Esophagus (tissue), 2 donors: ENCODE measurements around the gene TUBGCP5. TPM values are rescaled to one million over a fixed set of nuclear protein-coding genes. Genes with fewer than 3 reads are reported as not detected.
"Not testable (repeated sequence)": the region's sequence is repeated elsewhere in the genome, so short reads cannot be mapped to it uniquely, and the experiment has no call there.

Source experiments
- H3K27ac ChIP-seq, 2 donors: one replicate each; pipeline ENCODE4 v1.5.1; 2013; ENCODE audit warnings: low read depth in 2 of 2, mild to moderate bottlenecking in 2 of 2, inconsistent platforms in 1 of 2, low read length in 1 of 2, moderate library complexity in 1 of 2
- H3K27me3 ChIP-seq, 2 donors: one replicate each; pipeline ENCODE4 v1.6.1; 2013; ENCODE audit warnings: low read length in 2 of 2, control low read depth in 1 of 2, mild to moderate bottlenecking in 1 of 2; ENCODE audit not compliant: insufficient read depth in 2 of 2, control insufficient read depth in 1 of 2
- H3K36me3 ChIP-seq, 2 donors: one replicate each; pipeline ENCODE4 v1.6.1; 2013; ENCODE audit warnings: low read length in 1 of 2; ENCODE audit not compliant: control insufficient read depth in 2 of 2, insufficient read depth in 2 of 2
- H3K4me1 ChIP-seq, 2 donors: one replicate each; pipeline ENCODE4 v1.6.1; 2013; ENCODE audit warnings: low read length in 1 of 2; ENCODE audit not compliant: control insufficient read depth in 2 of 2, insufficient read depth in 2 of 2
- H3K4me3 ChIP-seq, 2 donors: one replicate each; pipeline ENCODE4 v1.5.1; 2013; ENCODE audit warnings: low read length in 2 of 2, mild to moderate bottlenecking in 2 of 2, low read depth in 1 of 2, moderate library complexity in 1 of 2
- H3K9me3 ChIP-seq, 2 donors: one replicate each; pipeline ENCODE4 v1.6.1; 2013; ENCODE audit warnings: mild to moderate bottlenecking in 2 of 2, low read depth in 1 of 2, low read length in 1 of 2, moderate library complexity in 1 of 2; ENCODE audit not compliant: control insufficient read depth in 2 of 2, insufficient read depth in 1 of 2
- WGBS, 2 donors: extraction: QIAGEN DNeasy Blood & Tissue Kit; methylation state at CpG; one replicate each; pipeline ENCODE4 v1.1.7; 2013; 5-methylcytosine and 5-hydroxymethylcytosine counted together
- polyA plus RNA-seq, 2 donors: library from polyadenylated mRNA; stranded (reverse); fragments of 200-250 nt; gene quantifications; one replicate each; pipeline ENCODE4 v1.2.3, GENCODE V29; 2013
- donor health status: healthy with polysubstance abuse.
- donor health status: Bipolar disorder and iron deficiency.

TUBGCP5 gene
- polyA plus RNA-seq, 2 donors = 5.2 to 7.8 TPM

DNA sequence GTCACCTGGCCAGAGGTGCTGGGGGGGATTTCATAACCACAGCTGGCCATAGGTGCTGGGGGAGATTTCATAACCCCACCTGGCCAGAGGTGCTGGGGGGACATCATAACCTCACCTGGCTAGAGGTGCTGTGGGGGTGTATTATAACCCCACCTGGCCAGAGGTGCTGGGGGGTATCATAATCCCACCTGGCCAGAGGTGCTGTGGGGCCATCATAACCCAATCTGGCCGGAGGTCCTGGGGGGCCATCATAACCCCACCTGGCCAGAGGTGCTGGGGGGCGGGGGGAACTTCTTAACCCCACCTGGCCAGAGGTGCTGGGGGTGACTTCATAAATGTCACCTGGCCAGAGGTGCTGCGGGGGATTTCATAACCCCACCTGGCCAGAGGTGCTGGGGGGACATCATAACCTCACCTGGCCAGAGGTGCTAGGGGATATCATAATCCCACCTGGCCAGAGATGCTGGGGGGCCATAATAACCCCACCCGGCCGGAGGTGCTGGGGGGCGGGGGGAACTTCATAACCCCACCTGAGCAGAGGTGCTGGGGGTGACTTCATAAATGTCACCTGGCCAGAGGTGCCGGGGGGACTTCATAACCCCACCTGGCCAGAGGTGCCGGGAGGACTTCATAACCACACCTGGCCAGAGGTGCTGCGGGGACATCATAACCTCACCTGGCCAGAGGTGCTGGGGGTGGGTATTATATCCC, 9.4 kb upstream of the TUBGCP5 start:
- H3K27ac ChIP-seq, H3K4me1 ChIP-seq, H3K36me3 ChIP-seq, H3K27me3 ChIP-seq, H3K9me3 ChIP-seq, H3K4me3 ChIP-seq: not testable (repeated sequence)
- WGBS, 2 donors = 84 to 87% methylated on average over 9 of the region's 9 CpGs

DNA sequence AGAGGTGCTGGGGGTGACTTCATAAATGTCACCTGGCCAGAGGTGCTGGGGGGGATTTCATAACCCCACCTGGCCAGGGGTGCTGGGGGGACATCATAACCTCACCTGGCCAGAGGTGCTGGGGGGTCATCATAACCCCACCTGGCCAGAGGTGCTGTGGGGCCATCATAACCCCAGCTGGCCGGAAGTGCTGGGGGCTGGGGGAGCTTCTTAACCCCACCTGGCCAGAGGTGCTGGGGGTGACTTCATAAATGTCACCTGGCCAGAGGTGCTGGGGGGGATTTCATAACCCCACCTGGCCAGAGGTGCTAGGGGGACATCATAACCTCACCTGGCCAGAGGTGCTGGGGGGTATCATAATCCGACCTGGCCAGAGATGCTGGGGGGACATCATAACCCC, 4.6 kb upstream of the TUBGCP5 start:
- H3K9me3 ChIP-seq, H3K36me3 ChIP-seq, H3K27ac ChIP-seq, H3K4me1 ChIP-seq, H3K4me3 ChIP-seq, H3K27me3 ChIP-seq: not testable (repeated sequence)
- WGBS, 2 donors = 83 to 86% methylated on average over 2 of the region's 2 CpGs

GRCh38 chr15:23043535-23043934, 4.2 kb upstream of the TUBGCP5 start:
- not testable (repeated sequence) for H3K36me3 ChIP-seq, H3K4me3 ChIP-seq, H3K27ac ChIP-seq, H3K9me3 ChIP-seq, H3K4me1 ChIP-seq, H3K27me3 ChIP-seq
- WGBS, 2 donors = 95 to 96% methylated on average over 4 of the region's 4 CpGs

- 86 to 88% methylated on average over 7 to 8 of the region's 8 CpGs for whole genome bisulfite sequencing, 2 donors
- H3K27ac ChIP-seq, H3K9me3 ChIP-seq, H3K36me3 ChIP-seq, H3K4me3 ChIP-seq, H3K27me3 ChIP-seq, H3K4me1 ChIP-seq: not testable (repeated sequence)
Measured at GRCh38 chr15:23041736-23042135, 2.4 kb upstream of the TUBGCP5 start.

DNA sequence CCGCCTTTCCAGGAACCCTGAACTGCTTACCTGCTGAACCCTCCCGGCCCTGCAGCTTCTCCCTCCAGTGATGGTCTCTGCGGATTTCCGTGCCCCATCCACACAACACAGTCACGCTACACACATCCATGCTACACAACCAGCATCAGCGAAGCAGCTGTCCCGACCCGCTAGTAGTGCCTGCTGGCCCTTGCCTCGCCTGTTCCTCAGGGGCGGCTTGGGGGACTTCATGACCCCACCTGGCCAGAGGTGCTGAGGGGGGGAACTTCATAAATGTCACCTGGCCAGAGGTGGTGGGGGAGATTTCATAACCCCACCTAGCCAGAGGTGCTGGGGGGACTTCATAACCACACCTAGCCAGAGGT, 530 bp upstream of the TUBGCP5 start:
- Histone ChIP-seq H3K9me3 (no peaks in the 10 kb centered on the region), H3K27ac (peak overlapping the region in 1 of 2 donors; percentile 62), H3K36me3 (peaks cover 0 to 7% of the 10 kb centered on the region in 2 donors), H3K27me3 (no peaks in the 10 kb centered on the region), H3K4me1 (peaks cover 3 to 5% of the 10 kb centered on the region in 2 donors), H3K4me3 (peak overlapping the region; percentile 62 to 88)
- WGBS, 2 donors = 38 to 42% methylated on average over 10 of the region's 10 CpGs

DNA sequence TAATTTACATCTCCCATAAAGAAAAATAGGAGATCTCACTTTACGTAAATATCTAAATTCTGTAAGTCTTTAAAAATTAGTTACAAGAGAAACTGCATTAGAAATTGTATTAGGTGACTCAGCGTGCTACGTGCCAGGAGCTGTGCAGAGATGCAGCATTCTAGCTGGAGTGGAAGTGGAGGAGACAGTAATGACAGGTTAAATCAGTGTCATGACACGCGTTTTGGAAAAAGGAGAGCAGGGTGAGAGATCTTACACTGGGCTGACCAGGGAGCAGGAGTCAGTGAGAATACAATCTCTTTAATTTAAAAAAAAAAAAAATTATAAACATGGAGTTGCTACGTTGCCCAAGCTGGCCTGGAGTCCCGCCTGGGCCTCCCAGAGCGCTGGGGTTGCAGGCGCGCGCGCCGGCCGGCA, 635 bp downstream of the TUBGCP5 start:
- no peaks in the 10 kb centered on the region for H3K9me3 ChIP-seq
- H3K27me3 ChIP-seq = no peaks in the 10 kb centered on the region
- peaks cover 0 to 7% of the 10 kb centered on the region in 2 donors for H3K36me3 ChIP-seq
- H3K4me3 ChIP-seq = peak overlapping the region; percentile 62 to 88
- peaks cover 3 to 5% of the 10 kb centered on the region in 2 donors for H3K4me1 ChIP-seq
- H3K27ac ChIP-seq = peak overlapping the region; percentile 89 to 92
- WGBS, 2 donors = 2 to 4% methylated on average over 14 of the region's 14 CpGs

GRCh38 chr15:23035964-23036566, 3.3 kb downstream of the TUBGCP5 start:
- Histone ChIP-seq H3K27ac (no peak overlapping the region), H3K4me3 (no peak overlapping the region), H3K36me3 (peaks cover 0 to 12% of the 10 kb centered on the region in 2 donors), H3K27me3 (no peaks in the 10 kb centered on the region), H3K4me1 (peaks cover 3 to 5% of the 10 kb centered on the region in 2 donors), H3K9me3 (no peaks in the 10 kb centered on the region)
- 58% methylated on average over 5 of the region's 5 CpGs for WGBS, 2 donors

DNA sequence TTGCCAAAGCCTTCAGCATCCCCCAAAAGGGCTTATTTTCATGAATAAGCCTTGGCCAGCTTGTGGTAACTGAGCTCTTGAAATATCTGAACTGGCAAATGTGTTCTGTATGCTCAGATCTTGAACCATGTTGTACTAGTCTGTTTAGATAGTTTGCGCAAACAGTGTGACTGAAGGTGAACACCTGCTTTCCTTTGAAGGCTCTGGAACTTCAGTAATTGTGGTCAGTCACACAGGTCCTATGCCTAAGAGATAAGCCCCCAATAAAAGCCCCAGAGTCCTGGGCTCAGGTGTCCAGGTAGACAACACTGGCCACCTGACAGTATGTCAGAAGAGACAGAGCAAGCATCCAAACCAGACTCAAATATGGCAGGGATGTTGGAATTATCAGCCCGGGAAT, 5.4 kb downstream of the TUBGCP5 start:
- Histone ChIP-seq H3K4me3 (no peak overlapping the region), H3K36me3 (peaks cover 2 to 15% of the 10 kb centered on the region in 2 donors), H3K4me1 (peaks cover 0 to 3% of the 10 kb centered on the region in 2 donors), H3K9me3 (no peaks in the 10 kb centered on the region), H3K27me3 (no peaks in the 10 kb centered on the region), H3K27ac (no peak overlapping the region)
- WGBS, 2 donors = 92 to 95% methylated on average over 2 of the region's 2 CpGs

DNA sequence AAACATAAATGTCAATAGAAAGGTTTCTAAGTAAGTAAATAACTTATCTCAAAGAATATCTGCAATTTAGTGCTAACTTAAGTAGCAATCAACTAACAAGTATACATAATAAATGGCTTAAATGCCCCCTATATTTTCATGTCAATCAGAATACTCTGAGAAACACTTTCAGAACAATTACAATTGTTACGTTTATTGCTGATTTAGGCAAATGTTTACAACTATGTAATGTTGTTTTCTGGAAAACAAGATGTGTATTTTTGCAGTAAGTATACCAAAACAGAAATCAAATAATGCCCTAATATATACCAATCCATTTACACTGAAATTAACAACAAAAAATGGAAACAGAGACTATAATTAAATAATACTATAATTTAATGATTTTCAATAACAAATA, 13.2 kb downstream of the TUBGCP5 start:
- Histone ChIP-seq H3K4me1 (no peaks in the 10 kb centered on the region), H3K4me3 (no peak overlapping the region), H3K36me3 (peaks cover 2 to 19% of the 10 kb centered on the region in 2 donors), H3K9me3 (no peaks in the 10 kb centered on the region), H3K27ac (no peak overlapping the region), H3K27me3 (no peaks in the 10 kb centered on the region)
- WGBS, 2 donors = 84 to 89% methylated on average over 1 of the region's 1 CpG

GRCh38 chr15:23022156-23022555, 17.2 kb downstream of the TUBGCP5 start:
- peaks cover 8 to 20% of the 10 kb centered on the region in 2 donors for H3K36me3 ChIP-seq
- H3K4me3 ChIP-seq = no peak overlapping the region
- no peaks in the 10 kb centered on the region for H3K27me3 ChIP-seq
- H3K4me1 ChIP-seq = no peaks in the 10 kb centered on the region
- H3K27ac ChIP-seq = no peak overlapping the region
- H3K9me3 ChIP-seq = no peaks in the 10 kb centered on the region
- WGBS, 2 donors = 94 to 95% methylated on average over 2 of the region's 2 CpGs
